Vagina (tissue), 2 donors: ENCODE measurements around the gene HPF1.

Experiments
- POLR2A ChIP-seq, 2 donors: fragments of 450-650 bp; IDR thresholded peaks; one replicate each; pipeline ENCODE4 v1.6.1; 2017; ENCODE audit warnings: antibody characterized with exemption in 2 of 2, mild to moderate bottlenecking in 2 of 2, moderate library complexity in 2 of 2
- POLR2AphosphoS5 ChIP-seq, 2 donors: sonication (generic); formaldehyde crosslinking; IDR thresholded peaks; one replicate each; pipeline ENCODE4 v1.9.0; 2017; ENCODE audit warnings: antibody characterized with exemption in 2 of 2, mild to moderate bottlenecking in 2 of 2, low read depth in 1 of 2; ENCODE audit not compliant: insufficient read depth in 1 of 2
- TF ChIP-seq, protein P1 (sequence below), 3 experiments: fragments of 450-650 bp in 2 of 3; fragments of 200-600 bp in 1 of 3; sonication (generic) in 1 of 3; IDR thresholded peaks; one replicate each; pipeline ENCODE4 v1.5.1; 2017 to 2019; ENCODE audit warnings: antibody characterized with exemption in 3 of 3, mild to moderate bottlenecking in 2 of 3, moderate library complexity in 2 of 3

- TF ChIP-seq, protein P1, sequence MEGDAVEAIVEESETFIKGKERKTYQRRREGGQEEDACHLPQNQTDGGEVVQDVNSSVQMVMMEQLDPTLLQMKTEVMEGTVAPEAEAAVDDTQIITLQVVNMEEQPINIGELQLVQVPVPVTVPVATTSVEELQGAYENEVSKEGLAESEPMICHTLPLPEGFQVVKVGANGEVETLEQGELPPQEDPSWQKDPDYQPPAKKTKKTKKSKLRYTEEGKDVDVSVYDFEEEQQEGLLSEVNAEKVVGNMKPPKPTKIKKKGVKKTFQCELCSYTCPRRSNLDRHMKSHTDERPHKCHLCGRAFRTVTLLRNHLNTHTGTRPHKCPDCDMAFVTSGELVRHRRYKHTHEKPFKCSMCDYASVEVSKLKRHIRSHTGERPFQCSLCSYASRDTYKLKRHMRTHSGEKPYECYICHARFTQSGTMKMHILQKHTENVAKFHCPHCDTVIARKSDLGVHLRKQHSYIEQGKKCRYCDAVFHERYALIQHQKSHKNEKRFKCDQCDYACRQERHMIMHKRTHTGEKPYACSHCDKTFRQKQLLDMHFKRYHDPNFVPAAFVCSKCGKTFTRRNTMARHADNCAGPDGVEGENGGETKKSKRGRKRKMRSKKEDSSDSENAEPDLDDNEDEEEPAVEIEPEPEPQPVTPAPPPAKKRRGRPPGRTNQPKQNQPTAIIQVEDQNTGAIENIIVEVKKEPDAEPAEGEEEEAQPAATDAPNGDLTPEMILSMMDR (IDR thresholded peaks at IDR 0.05): no peak
- TF ChIP-seq POLR2A (IDR thresholded peaks at IDR 0.05): no peak
- no peak for TF ChIP-seq POLR2AphosphoS5 (IDR thresholded peaks at IDR 0.05; ENCODE audit: insufficient read depth in 1 of 2, low read depth in 1 of 2)
Observed at GRCh38 chr4:169765835-169766234, 8.1 kb upstream of the HPF1 start.
